IMR-90 (cell line): ENCODE results near the gene ADARB2. TPM values are rescaled to one million over a fixed set of nuclear protein-coding genes. Genes with fewer than 3 reads are reported as not detected.

Source experiments
- ATAC-seq: fragments of 200-7000 bp; cut with Tn5 transposase; 2 replicates; pipeline ENCODE4 v1.9.1; 2020; ENCODE audit warnings: low read depth, mild to moderate bottlenecking, moderate library complexity
- BruUV-seq: library from RNA; stranded (reverse); fragments of 400-500 nt; replicated peaks from 2 replicates; lab custom pipeline; 2021; lab: Mats Ljungman, UMichigan
- CTCF ChIA-PET: fragments of 300-600 bp; formaldehyde crosslinking; extraction: SDS; loops from one replicate; lab custom pipeline; 2021; ENCODE audit warnings: antibody characterized with exemption; lab: Yijun Ruan, JAX
- POLR2A ChIA-PET: fragments of 300-600 bp; sonication (Branson Sonifier 250); formaldehyde crosslinking; loops from one replicate; lab custom pipeline; 2022; ENCODE audit warnings: antibody characterized with exemption; ENCODE audit not compliant: unreplicated experiment; lab: Charles Lee
- DNase-seq: peaks from one replicate; pipeline ENCODE4 v3.0.0; 2013
- H2AFZ ChIP-seq: replicated peaks from 2 replicates; pipeline ENCODE3; 2013; ENCODE audit warnings: low read length, mild to moderate bottlenecking; ENCODE audit not compliant: poor library complexity
- H2AK5ac ChIP-seq: 2 replicates; pipeline ENCODE4 v1.6.1; 2013; ENCODE audit warnings: low read depth, low read length, inconsistent platforms
- H2AK9ac ChIP-seq: replicated peaks from 2 replicates; pipeline ENCODE3; 2013; ENCODE audit warnings: mild to moderate bottlenecking, low read depth, low read length, moderate library complexity; ENCODE audit not compliant: poor library complexity
- H2BK120ac ChIP-seq: 2 replicates; pipeline ENCODE4 v1.6.1; 2013; ENCODE audit warnings: low read depth, low read length, inconsistent platforms
- H2BK15ac ChIP-seq: 3 replicates; pipeline ENCODE4 v1.6.1; 2013; ENCODE audit warnings: low read depth, low read length, inconsistent platforms
- H2BK20ac ChIP-seq: 2 replicates; pipeline ENCODE4 v1.6.1; 2013; ENCODE audit warnings: low read depth, mild to moderate bottlenecking, inconsistent platforms, low read length, moderate library complexity
- H2BK5ac ChIP-seq: 2 replicates; pipeline ENCODE4 v1.6.1; 2013; ENCODE audit warnings: mild to moderate bottlenecking, low read depth, low read length, inconsistent platforms; ENCODE audit not compliant: poor library complexity, severe bottlenecking
- H3K14ac ChIP-seq: replicated peaks from 2 replicates; pipeline ENCODE4 v1.6.1; 2013; ENCODE audit warnings: low read depth, low read length, inconsistent platforms
- H3K18ac ChIP-seq: 2 replicates; pipeline ENCODE4 v1.6.1; 2013; ENCODE audit warnings: low read depth, low read length, control low read depth
- H3K23ac ChIP-seq: 2 replicates; pipeline ENCODE4 v1.6.1; 2013; ENCODE audit warnings: low read depth, low read length, inconsistent platforms
- H3K27ac ChIP-seq: 2 replicates; pipeline ENCODE4 v1.5.1; 2013; ENCODE audit warnings: mild to moderate bottlenecking, control low read depth, low read length; ENCODE audit not compliant: insufficient read depth
- H3K27me3 ChIP-seq: 2 replicates; pipeline ENCODE4 v1.6.1; 2013; ENCODE audit warnings: low read length; ENCODE audit not compliant: control insufficient read depth, insufficient read depth
- H3K36me3 ChIP-seq: 2 replicates; pipeline ENCODE4 v1.6.1; 2013; ENCODE audit warnings: low read length, mixed read lengths; ENCODE audit not compliant: control insufficient read depth, insufficient read depth
- H3K4ac ChIP-seq: 2 replicates; pipeline ENCODE4 v1.6.1; 2013; ENCODE audit warnings: low read depth, low read length, inconsistent platforms
- H3K4me1 ChIP-seq: 2 replicates; pipeline ENCODE4 v1.6.1; 2013; ENCODE audit warnings: low read length, mixed read lengths; ENCODE audit not compliant: control insufficient read depth, insufficient read depth
- H3K4me2 ChIP-seq: 2 replicates; pipeline ENCODE4 v1.6.1; 2013; ENCODE audit warnings: low read depth, mild to moderate bottlenecking, control low read depth, low read length, moderate library complexity
- H3K4me3 ChIP-seq: 2 replicates; pipeline ENCODE4 v1.5.1; 2013; ENCODE audit warnings: low read depth, mild to moderate bottlenecking, control low read depth, low read length, moderate library complexity; ENCODE audit not compliant: insufficient read depth
- H3K56ac ChIP-seq: 2 replicates; pipeline ENCODE4 v1.6.1; 2013; ENCODE audit warnings: low read length, inconsistent platforms; ENCODE audit not compliant: insufficient read depth; ENCODE audit errors: extremely low read depth
- H3K79me1 ChIP-seq, 2 experiments: 2 replicates each; pipeline ENCODE4 v1.6.1; 2013; ENCODE audit warnings: low read length in 2 of 2, inconsistent platforms in 1 of 2, low read depth in 1 of 2
- H3K9ac ChIP-seq: 2 replicates; pipeline ENCODE4 v1.6.1; 2013; ENCODE audit warnings: low read depth, low read length, control low read depth
- H3K9me1 ChIP-seq: 2 replicates; pipeline ENCODE4 v1.6.1; 2013; ENCODE audit warnings: low read length, inconsistent platforms; ENCODE audit not compliant: insufficient read depth
- H3K9me3 ChIP-seq: 2 replicates; pipeline ENCODE4 v1.6.1; 2013; ENCODE audit warnings: low read length; ENCODE audit not compliant: control insufficient read depth, insufficient read depth
- H4K20me1 ChIP-seq: 2 replicates; pipeline ENCODE4 v1.6.1; 2013; ENCODE audit warnings: low read length, inconsistent platforms; ENCODE audit not compliant: insufficient read depth
- H4K5ac ChIP-seq: 2 replicates; pipeline ENCODE4 v1.6.1; 2013; ENCODE audit warnings: mild to moderate bottlenecking, low read depth, low read length, control low read depth
- H4K8ac ChIP-seq, 2 experiments: 2 replicates each; pipeline ENCODE4 v1.6.1; 2013; ENCODE audit warnings: low read depth in 2 of 2, low read length in 2 of 2, control low read depth in 1 of 2, inconsistent platforms in 1 of 2
- H4K91ac ChIP-seq: 2 replicates; pipeline ENCODE4 v1.6.1; 2013; ENCODE audit warnings: low read depth, low read length, inconsistent platforms; ENCODE audit not compliant: insufficient read depth
- CHD1 ChIP-seq: IDR thresholded peaks from 2 replicates; pipeline ENCODE4 v1.6.1; 2012; ENCODE audit warnings: low read depth, low read length, improper control_type of control experiment
- ELK1 ChIP-seq: fragments of 150-350 bp; IDR thresholded peaks from 2 replicates; pipeline ENCODE4 v1.6.1; 2016; ENCODE audit warnings: low read depth, mild to moderate bottlenecking, low read length, moderate library complexity, borderline replicate concordance
- WGBS, 2 experiments: methylation state at CpG; one replicate each; pipeline versions ENCODE4 v1.1.5 to v1.1.7; 2013; ENCODE audit warnings: missing lambda C conversion rate in 2 of 2; ENCODE audit not compliant: insufficient read length in 1 of 2; ENCODE audit errors: extremely low coverage in 2 of 2; 5-methylcytosine and 5-hydroxymethylcytosine counted together
- dilution Hi-C: fragments of 300-500 bp; cut with HindIII; formaldehyde crosslinking; loops from one replicate; pipeline ENCODE4 v1.14.3; 2018; ENCODE audit warnings: low sequenced_read_pairs; ENCODE audit not compliant: unreplicated experiment
- in situ Hi-C: fragments of 300-500 bp; cut with MboI; formaldehyde crosslinking; loops from 3 replicates; pipeline ENCODE4 v1.14.3; 2019; ENCODE audit warnings: low sequenced_read_pairs, inconsistent platforms, mixed read lengths
- intact Hi-C: fragments of 100-400 bp; cut with micrococcal nuclease; formaldehyde crosslinking; loops from 2 replicates; pipeline ENCODE4 v1.10.0; 2022
- polyA plus RNA-seq, 3 experiments: library from polyadenylated mRNA; depleted of rRNA; stranded (reverse); fragments of >200 nt; gene quantifications; 2 replicates each; pipeline ENCODE4 v1.2.3, GENCODE V29; 2012; ENCODE audit warnings: low replicate concordance in 1 of 3
- total RNA-seq: library from RNA; depleted of rRNA; stranded (reverse); fragments of >200 nt; gene quantifications from 2 replicates; pipeline ENCODE4 v1.2.3, GENCODE V29; 2012

The ADARB2 gene
- total and polyA plus RNA-seq, 2 of the 4 experiments (the other 2 are of a cell fraction): not detected

GRCh38 chr10:1646332-1646731 lies 91.0 kb downstream of the ADARB2 start:
- Histone ChIP-seq H3K9me3 (peaks cover 39% of the 10 kb centered on the region), H2AK5ac (no peak overlapping the region), H3K27me3 (no peaks in the 10 kb centered on the region), H2BK120ac (no peak overlapping the region), H3K36me3 (no peaks in the 10 kb centered on the region), H2BK20ac (no peak overlapping the region), H3K9ac (no peak overlapping the region), H2AFZ (no peak overlapping the region), H3K9me1 (no peaks in the 10 kb centered on the region), H4K8ac (no peak overlapping the region), H2BK5ac (no peak overlapping the region), H2AK9ac (no peak overlapping the region), H2BK15ac (no peak overlapping the region), H3K18ac (no peak overlapping the region), H4K5ac (no peak overlapping the region), H3K14ac (no peak overlapping the region), H3K4me2 (no peak overlapping the region), H3K4me3 (no peak overlapping the region), H3K79me1 (no peaks in the 10 kb centered on the region), H3K27ac (no peak overlapping the region), H4K20me1 (no peaks in the 10 kb centered on the region), H4K91ac (no peak overlapping the region), H3K56ac (no peak overlapping the region), H3K4ac (no peak overlapping the region), H3K4me1 (no peaks in the 10 kb centered on the region), H3K23ac (no peak overlapping the region)
- TF ChIP-seq CHD1 (no peak), ELK1 (no peak)
- ChIA-PET POLR2A (no interaction called here), CTCF (no interaction called here)
- intact Hi-C loops (no loop called here), in situ Hi-C loops (no loop called here), dilution Hi-C loops (no loop called here)
- no CpG with 5 or more reads among the region's 5 CpGs for WGBS, 2 experiments
- ATAC-seq (no peak), DNase-seq (no peak)
- BruUV-seq: no TSS peak
